NCI-H510A treated with DMSO at 0.1 percent for 48 hours (cell line): Measurements from ENCODE around the gene GHR.
"Not testable (repeated sequence)": the region's sequence is repeated elsewhere in the genome, so short reads cannot be mapped to it uniquely, and the experiment has no call there.

Experiments used
- DNase-seq: peaks from one replicate; lab custom pipeline; 2025; lab: John Stamatoyannopoulos, UW

The GHR gene

GRCh38 chr5:42718591-42718990 is 295.4 kb downstream of the GHR start:
- no peak for DNase-seq

GRCh38 chr5:42719034-42719433 is 295.8 kb downstream of the GHR start:
- no peak for DNase-seq

DNA sequence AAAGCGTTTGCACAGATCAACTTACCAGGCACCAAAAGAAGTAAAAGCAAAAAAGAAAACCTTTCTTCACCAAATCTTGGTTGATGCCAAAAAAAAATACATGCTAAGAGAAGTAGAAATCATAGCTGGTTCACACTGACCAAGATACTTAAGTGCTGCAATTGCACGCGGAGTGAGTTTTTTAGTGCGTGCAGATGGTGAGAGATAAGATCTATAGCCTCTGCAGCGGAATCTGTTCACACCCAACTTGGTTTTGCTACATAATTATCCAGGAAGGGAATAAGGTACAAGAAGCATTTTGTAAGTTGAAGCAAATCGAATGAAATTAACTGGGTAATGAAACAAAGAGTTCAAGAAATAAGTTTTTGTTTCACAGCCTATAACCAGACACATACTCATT is 297.0 kb downstream of the GHR start:
- no peak for DNase-seq

DNA sequence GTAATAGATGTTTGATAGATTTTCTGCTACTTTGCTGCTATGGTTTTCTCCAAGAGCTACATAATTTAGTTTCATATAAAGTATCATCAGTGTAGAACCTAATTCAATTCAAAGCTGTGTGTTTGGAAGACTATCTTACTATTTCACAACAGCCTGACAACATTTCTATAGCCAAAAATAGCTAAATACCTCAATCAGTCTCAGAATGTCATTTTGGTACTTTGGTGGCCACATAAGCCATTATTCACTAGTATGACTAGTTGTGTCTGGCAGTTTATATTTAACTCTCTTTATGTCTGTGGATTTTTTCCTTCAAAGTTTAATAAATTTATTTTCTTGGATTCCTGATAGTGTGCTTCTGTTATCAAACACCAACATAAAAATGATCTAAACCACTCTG is 298.2 kb downstream of the GHR start:
- no peak for DNase-seq

GRCh38 chr5:42734531-42735058 is 311.4 kb downstream of the GHR start:
- not testable (repeated sequence) for DNase-seq

- no peak for DNase-seq
These were observed 317.7 kb downstream of the GHR start for GRCh38 chr5:42740920-42741319.

- no peak for DNase-seq
These were observed 322.2 kb downstream of the GHR start for GRCh38 chr5:42745426-42745825.

- no peak for DNase-seq
These were observed 322.6 kb downstream of the GHR start for GRCh38 chr5:42745856-42746255.

GRCh38 chr5:42749020-42749419 is 325.8 kb downstream of the GHR start:
- no peak for DNase-seq

DNA sequence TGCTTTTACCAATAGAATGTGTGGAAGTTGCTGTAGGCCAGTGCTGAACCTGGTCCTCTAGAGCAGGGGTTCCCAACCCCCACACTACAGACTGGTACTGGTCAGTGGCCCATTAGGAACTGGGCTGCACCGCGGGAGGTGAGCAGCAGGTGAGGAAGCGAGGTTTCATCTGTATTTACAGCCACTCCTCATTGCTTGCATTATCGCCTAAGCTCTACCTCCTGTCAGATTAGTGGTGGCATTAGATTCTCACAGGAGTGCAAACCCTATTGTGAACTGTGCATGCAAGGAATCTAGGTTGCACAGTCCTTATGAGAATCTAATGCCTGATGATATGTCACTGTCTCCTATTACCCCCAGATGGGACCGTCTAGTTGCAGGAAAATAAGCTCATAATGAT is 327.3 kb downstream of the GHR start:
- no peak for DNase-seq

DNA sequence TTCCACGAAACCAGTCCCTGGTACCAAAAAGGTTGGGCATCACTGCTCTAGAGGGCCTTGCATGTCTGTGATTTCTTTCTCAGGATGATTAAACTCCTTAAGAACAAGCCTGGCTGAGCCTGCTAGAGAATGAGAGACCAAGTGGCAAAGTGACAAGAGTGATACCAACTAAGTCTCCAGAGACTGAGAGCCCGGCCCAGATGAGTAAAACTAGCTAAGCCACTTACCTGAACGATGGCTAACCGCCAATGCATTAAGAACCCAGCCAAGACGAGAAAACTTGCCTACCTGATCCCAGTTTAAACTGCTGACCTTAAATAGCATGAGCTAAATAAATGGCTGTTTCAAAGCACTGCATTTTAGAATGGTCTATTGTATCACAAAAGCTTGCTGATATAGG is 327.8 kb downstream of the GHR start:
- no peak for DNase-seq

- DNase-seq, result no peak
These were observed 329.9 kb downstream of the GHR start for GRCh38 chr5:42753099-42753498.

DNA sequence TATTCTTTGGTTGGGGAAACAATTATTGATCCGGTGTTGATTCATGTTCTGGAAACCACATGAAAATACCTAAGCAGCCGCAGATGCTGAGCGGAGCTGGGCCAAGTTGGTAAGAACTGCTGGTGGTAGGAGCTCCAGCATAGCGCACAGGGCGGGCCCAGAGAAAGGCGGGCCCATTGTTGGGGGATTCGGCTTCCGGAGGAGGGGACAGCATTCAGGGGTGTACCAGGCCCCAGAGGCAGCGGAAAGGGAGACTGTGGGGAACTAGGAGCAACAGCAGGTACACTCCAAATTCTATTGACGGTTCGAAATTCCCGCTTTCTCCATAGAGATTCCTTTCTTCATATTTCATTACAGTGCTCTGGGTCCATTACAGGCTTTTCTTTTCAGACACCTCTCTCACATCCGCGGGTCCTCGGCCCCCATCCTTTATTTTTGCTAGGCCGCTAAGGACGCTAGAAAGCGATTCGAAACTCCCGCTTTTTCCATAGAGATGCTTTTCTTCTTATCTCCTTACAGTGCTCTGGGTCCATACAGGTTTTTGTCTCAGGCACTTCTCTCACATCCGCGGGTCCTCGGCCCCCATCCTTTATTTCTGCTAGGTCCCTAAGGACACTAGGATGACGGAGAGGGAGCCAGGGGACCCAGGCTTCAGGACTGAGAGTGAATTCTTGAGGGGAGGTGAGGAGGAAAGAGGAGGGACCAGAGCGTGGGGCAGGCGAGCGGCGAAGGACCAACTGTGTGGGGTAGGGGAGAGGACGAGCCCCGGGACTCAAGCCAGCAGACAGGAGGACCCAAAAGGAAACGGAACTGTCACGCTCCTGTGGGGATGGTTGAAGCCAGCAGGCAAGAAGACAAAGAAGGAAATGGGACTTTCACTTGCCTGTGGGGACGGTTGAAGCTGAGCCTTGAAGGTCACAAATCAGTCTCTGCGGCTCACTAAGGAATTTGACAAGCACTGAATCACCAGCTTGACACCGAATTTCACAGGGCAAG is 333.7 kb downstream of the GHR start, which contains the start of gene CCDC152:
TSS of gene CCDC152 (plus strand) at position 213 of the 996 bp plus-strand sequence. CDS start 2,304 bp downstream, outside the sequence.
- DNase-seq, result no peak

GRCh38 chr5:42759456-42759855 is 336.2 kb downstream of the GHR start:
- no peak for DNase-seq

GRCh38 chr5:42760426-42760825 is 337.2 kb downstream of the GHR start:
- no peak for DNase-seq

DNA sequence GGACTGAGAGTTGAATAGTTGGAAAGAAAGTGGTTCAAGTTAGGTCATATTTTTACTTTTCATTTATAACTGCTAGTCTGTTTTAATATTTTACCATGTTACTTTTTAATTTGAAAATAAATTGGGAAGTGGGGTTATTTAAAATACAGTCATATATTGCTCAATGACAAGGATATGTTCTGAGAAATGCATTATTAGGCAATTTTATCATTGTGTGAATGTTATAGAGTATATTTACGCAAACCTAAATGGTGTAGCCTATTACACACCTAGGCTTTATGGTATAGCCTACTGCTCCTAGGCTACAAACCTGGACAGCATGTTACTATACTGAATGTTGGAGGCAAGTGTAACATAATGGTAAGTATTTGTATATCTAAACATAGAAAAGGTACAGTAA is 338.6 kb downstream of the GHR start:
- no peak for DNase-seq

GRCh38 chr5:42767491-42768105 is 344.4 kb downstream of the GHR start:
- DNase-seq, result peak; percentile 10

DNA sequence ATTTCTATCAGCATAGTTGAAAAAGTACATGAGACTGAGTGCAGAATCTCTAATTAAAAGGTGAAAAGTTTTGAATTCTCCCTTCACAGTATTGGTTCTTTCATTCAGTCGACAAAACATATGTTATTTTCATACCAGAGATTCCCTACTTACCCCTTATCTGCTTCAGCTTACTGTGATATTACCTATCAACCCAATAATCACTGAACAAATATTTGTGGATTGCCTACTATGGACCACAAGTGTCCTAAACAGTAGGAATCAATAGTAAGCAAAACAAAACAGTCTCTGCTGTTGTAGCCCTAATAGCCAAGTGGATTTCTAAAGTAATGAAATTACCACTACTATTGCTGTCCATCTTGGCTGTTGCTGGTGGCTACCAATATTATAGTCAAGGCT is 344.9 kb downstream of the GHR start:
- no peak for DNase-seq

GRCh38 chr5:42770003-42770402 is 346.8 kb downstream of the GHR start:
- no peak for DNase-seq
